ENCODE data around the gene PLEKHB2. TPM values are rescaled to one million over a fixed set of nuclear protein-coding genes. Genes with fewer than 3 reads are reported as not detected.

Gene PLEKHB2
- total RNA-seq, 1 experiment from 2014 or later, result 55.9 TPM

DNA sequence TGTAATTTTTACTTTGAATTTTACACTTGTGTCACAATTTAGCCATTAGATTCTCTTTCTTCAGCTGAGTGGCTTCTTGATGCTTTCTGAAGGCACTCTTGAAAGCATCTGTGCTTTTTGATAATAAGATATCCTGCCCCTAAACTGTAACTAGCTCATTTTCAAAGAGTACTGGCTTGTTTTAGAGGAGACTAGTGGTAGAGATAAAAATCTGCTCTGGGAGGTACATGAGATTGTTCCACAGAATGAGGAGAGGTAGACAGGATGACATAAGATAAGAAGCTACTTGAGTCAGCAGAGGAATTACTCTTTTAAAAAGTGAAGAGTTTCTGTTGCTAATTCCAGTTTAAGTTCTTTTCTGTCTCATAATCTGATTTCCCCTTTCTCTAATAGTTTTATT lies 10.6 kb downstream of the PLEKHB2 start:
- Histone ChIP-seq H2BK12ac (ENCODE audit: insufficient read length, low read depth, low read length) (no peak overlapping the region), H3K4ac (ENCODE audit: low read depth, low read length) (no peak overlapping the region), H4K5ac (ENCODE audit: insufficient read length, low read depth, low read length) (no peak overlapping the region), H3K27me3 (ENCODE audit: insufficient read depth, low read length) (no peaks in the 10 kb centered on the region), H3T11ph (ENCODE audit: low read length) (no peak overlapping the region), H3K27ac (ENCODE audit: insufficient read length, low read depth, low read length) (no peak overlapping the region), H3K4me2 (ENCODE audit: insufficient read depth, insufficient read length, low read length) (no peak overlapping the region), H2BK20ac (ENCODE audit: low read depth, low read length, poor library complexity, severe bottlenecking) (no peak overlapping the region), H3K23ac (ENCODE audit: insufficient read length, low read depth, low read length) (no peak overlapping the region), H3K9ac (ENCODE audit: extremely low read depth, insufficient read length, low read length) (no peak overlapping the region), H4K8ac (replicated peaks; ENCODE audit: insufficient read length, low read depth, low read length) (no peak overlapping the region), H3K4me1 (ENCODE audit: insufficient read depth, low read length) (peaks cover 5% of the 10 kb centered on the region; the same call in 1 of the 2 replicates), H3K79me1 (ENCODE audit: insufficient read depth, low read depth, low read length, poor library complexity, severe bottlenecking) (peaks cover 3% of the 10 kb centered on the region), H3K56ac (ENCODE audit: insufficient read length, low read depth, low read length) (no peak overlapping the region), H4K91ac (ENCODE audit: insufficient read length, low read depth, low read length) (no peak overlapping the region), H2AK5ac (ENCODE audit: insufficient read length, low read length) (no peak overlapping the region), H3K14ac (ENCODE audit: insufficient read depth, low read length) (no peak overlapping the region), H2BK120ac (ENCODE audit: low read depth, low read length, poor library complexity, severe bottlenecking) (no peak overlapping the region), H4K20me1 (ENCODE audit: control insufficient read depth, insufficient read depth, insufficient read length) (no peaks in the 10 kb centered on the region), H2BK5ac (ENCODE audit: insufficient read length, low read length) (no peak overlapping the region), H3K23me2 (ENCODE audit: insufficient read length, low read depth, low read length, poor library complexity, severe bottlenecking) (no peaks in the 10 kb centered on the region), H3K79me2 (ENCODE audit: insufficient read depth, low read length) (peaks cover 27% of the 10 kb centered on the region; the same call in 1 of the 2 replicates), H3K18ac (ENCODE audit: insufficient read length, low read depth, low read length) (no peak overlapping the region), H2AFZ (ENCODE audit: low read length) (no peak overlapping the region), H3K9me3 (ENCODE audit: control insufficient read depth, low read depth, low read length) (no peaks in the 10 kb centered on the region), H2BK15ac (ENCODE audit: low read depth, low read length) (no peak overlapping the region)
- no peak for DNase-seq
- Mint-ChIP-seq H3K27ac (no peak overlapping the region), H3K9me3 (peaks cover 2 to 4% of the 10 kb centered on the region in 2 experiments; a peak in 2 of 5 replicates), H3K36me3 (ENCODE audit: insufficient read depth in 1 of 3, low read depth in 3 of 3) (peaks cover 12 to 29% (median 25%) of the 10 kb centered on the region in 3 experiments), H3K27me3 (ENCODE audit: low read depth) (no peaks in the 10 kb centered on the region; the same call in 1 of the 2 replicates), H3K4me1 (peaks cover 35 to 43% of the 10 kb centered on the region in 2 experiments), H3K4me3 (no peak overlapping the region)
- TF ChIP-seq, protein P1, sequence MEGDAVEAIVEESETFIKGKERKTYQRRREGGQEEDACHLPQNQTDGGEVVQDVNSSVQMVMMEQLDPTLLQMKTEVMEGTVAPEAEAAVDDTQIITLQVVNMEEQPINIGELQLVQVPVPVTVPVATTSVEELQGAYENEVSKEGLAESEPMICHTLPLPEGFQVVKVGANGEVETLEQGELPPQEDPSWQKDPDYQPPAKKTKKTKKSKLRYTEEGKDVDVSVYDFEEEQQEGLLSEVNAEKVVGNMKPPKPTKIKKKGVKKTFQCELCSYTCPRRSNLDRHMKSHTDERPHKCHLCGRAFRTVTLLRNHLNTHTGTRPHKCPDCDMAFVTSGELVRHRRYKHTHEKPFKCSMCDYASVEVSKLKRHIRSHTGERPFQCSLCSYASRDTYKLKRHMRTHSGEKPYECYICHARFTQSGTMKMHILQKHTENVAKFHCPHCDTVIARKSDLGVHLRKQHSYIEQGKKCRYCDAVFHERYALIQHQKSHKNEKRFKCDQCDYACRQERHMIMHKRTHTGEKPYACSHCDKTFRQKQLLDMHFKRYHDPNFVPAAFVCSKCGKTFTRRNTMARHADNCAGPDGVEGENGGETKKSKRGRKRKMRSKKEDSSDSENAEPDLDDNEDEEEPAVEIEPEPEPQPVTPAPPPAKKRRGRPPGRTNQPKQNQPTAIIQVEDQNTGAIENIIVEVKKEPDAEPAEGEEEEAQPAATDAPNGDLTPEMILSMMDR (conservative IDR thresholded peaks at IDR 0.05), result no peak
